ENCODE results near the gene TGFA.

- TF ChIP-seq CTCF (IDR thresholded peaks at IDR 0.05; ENCODE audit: poor library complexity) (no peak), EZH2 (IDR thresholded peaks at IDR 0.05; ENCODE audit: borderline replicate concordance) (no peak)
Observed at GRCh38 chr2:70519453-70519852, 34.2 kb downstream of the TGFA start.

Measured in hepatocyte (in vitro differentiated cells).